Ovary (tissue), 3 donors: ENCODE measurements around the gene FBXO11.

ENCODE experiments used
- EP300 ChIP-seq: sonication (generic); formaldehyde crosslinking; IDR thresholded peaks from one replicate; pipeline ENCODE4 v1.6.1; 2017; ENCODE audit warnings: antibody characterized with exemption
- POLR2A ChIP-seq: fragments of 450-650 bp; IDR thresholded peaks from one replicate; pipeline ENCODE4 v1.6.1; 2017; ENCODE audit warnings: antibody characterized with exemption, mild to moderate bottlenecking, moderate library complexity
- TF ChIP-seq, protein P1 (sequence below), 3 donors: fragments of 450-650 bp in 2 of 3; fragments of 200-600 bp in 1 of 3; IDR thresholded peaks; one replicate each; pipeline versions ENCODE4 v1.5.1 to v1.8.0; 2016 to 2022; ENCODE audit warnings: antibody characterized with exemption in 3 of 3, mild to moderate bottlenecking in 1 of 3
- donor health status: DM: no; HTN: no; CAD: no.

DNA sequence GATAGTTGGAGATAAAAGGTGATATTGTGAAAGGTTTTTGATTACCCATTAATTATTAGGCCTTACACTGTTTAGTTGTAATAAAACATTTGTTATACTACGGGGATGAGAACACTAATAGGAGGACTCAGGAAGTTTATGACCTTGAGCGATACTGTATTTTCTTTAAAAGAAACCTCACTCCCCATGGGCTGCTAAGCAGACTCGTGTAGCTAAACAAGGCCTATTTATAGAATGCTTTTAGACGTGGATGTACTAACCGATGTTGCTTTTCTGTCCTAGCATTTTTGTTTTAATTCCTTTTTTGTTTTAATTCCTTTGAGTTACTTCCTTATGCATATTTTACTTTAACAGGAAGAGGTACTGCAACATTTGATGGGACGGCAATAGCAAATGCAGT lies 100.4 kb downstream of the FBXO11 start:
- TF ChIP-seq, protein P1, sequence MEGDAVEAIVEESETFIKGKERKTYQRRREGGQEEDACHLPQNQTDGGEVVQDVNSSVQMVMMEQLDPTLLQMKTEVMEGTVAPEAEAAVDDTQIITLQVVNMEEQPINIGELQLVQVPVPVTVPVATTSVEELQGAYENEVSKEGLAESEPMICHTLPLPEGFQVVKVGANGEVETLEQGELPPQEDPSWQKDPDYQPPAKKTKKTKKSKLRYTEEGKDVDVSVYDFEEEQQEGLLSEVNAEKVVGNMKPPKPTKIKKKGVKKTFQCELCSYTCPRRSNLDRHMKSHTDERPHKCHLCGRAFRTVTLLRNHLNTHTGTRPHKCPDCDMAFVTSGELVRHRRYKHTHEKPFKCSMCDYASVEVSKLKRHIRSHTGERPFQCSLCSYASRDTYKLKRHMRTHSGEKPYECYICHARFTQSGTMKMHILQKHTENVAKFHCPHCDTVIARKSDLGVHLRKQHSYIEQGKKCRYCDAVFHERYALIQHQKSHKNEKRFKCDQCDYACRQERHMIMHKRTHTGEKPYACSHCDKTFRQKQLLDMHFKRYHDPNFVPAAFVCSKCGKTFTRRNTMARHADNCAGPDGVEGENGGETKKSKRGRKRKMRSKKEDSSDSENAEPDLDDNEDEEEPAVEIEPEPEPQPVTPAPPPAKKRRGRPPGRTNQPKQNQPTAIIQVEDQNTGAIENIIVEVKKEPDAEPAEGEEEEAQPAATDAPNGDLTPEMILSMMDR (IDR thresholded peaks at IDR 0.05), result no peak
- TF ChIP-seq POLR2A (no peak), EP300 (no peak)
